Measurements from ENCODE around the gene ESRRB. TPM values are rescaled to one million over a fixed set of nuclear protein-coding genes. Genes with fewer than 3 reads are reported as not detected.
A peak's percentile ranks its signal among the peaks of the same experiment; 100 is the strongest.

Gene ESRRB
- total RNA-seq, 1 donor from 2014 or later = not detected

- DNase-seq (ENCODE audit: low read depth in 2 of 2) = peak; percentile 11 to 56
Measured at GRCh38 chr14:76352639-76353281, 23.2 kb upstream of the ESRRB start.

GRCh38 chr14:76354310-76354709 lies 21.6 kb upstream of the ESRRB start:
- no peak for DNase-seq (ENCODE audit: low read depth in 2 of 2)

GRCh38 chr14:76355771-76356170 lies 20.2 kb upstream of the ESRRB start:
- DNase-seq (ENCODE audit: low read depth in 2 of 2) = no peak

GRCh38 chr14:76371066-76371465 lies 4.9 kb upstream of the ESRRB start:
- DNase-seq (ENCODE audit: low read depth in 2 of 2) = no peak

- no peak for DNase-seq (ENCODE audit: low read depth in 2 of 2)
Measured at GRCh38 chr14:76373456-76373855, 2.5 kb upstream of the ESRRB start.

- DNase-seq (ENCODE audit: low read depth in 2 of 2) = no peak
Measured at GRCh38 chr14:76375484-76375883, 453 bp upstream of the ESRRB start.

GRCh38 chr14:76376409-76376877 lies 506 bp downstream of the ESRRB start:
- no peak for DNase-seq (ENCODE audit: low read depth in 2 of 2)

GRCh38 chr14:76376878-76377734 lies 1.2 kb downstream of the ESRRB start:
- no peak for DNase-seq (ENCODE audit: low read depth in 2 of 2)

- DNase-seq (ENCODE audit: low read depth in 2 of 2) = no peak
Measured at GRCh38 chr14:76377735-76378074, 1.8 kb downstream of the ESRRB start.

- DNase-seq (ENCODE audit: low read depth in 2 of 2) = no peak
Measured at GRCh38 chr14:76380991-76381390, 5.1 kb downstream of the ESRRB start.

- DNase-seq (ENCODE audit: low read depth in 2 of 2) = no peak
Measured at GRCh38 chr14:76381817-76382494, 6.0 kb downstream of the ESRRB start.

- DNase-seq (ENCODE audit: low read depth in 2 of 2) = no peak
Measured at GRCh38 chr14:76382495-76382832, 6.5 kb downstream of the ESRRB start.

GRCh38 chr14:76385435-76385834 lies 9.5 kb downstream of the ESRRB start:
- DNase-seq (ENCODE audit: low read depth in 2 of 2) = no peak

- DNase-seq (ENCODE audit: low read depth in 2 of 2) = peak; percentile 30 to 67
Measured at GRCh38 chr14:76386944-76387782, 11.2 kb downstream of the ESRRB start.

GRCh38 chr14:76389841-76390240 lies 13.9 kb downstream of the ESRRB start:
- no peak for DNase-seq (ENCODE audit: low read depth in 2 of 2)

- no peak for DNase-seq (ENCODE audit: low read depth in 2 of 2)
Measured at GRCh38 chr14:76390621-76391020, 14.7 kb downstream of the ESRRB start.

GRCh38 chr14:76391981-76392690 lies 16.2 kb downstream of the ESRRB start:
- no peak for DNase-seq (ENCODE audit: low read depth in 2 of 2)

- no peak for DNase-seq (ENCODE audit: low read depth in 2 of 2)
Measured at GRCh38 chr14:76394569-76394968, 18.6 kb downstream of the ESRRB start.

- DNase-seq (ENCODE audit: low read depth in 2 of 2) = no peak
Measured at GRCh38 chr14:76395161-76395560, 19.2 kb downstream of the ESRRB start.

GRCh38 chr14:76396714-76397187 lies 20.8 kb downstream of the ESRRB start:
- DNase-seq (ENCODE audit: low read depth in 2 of 2) = no peak

- DNase-seq (ENCODE audit: low read depth in 2 of 2) = no peak
Measured at GRCh38 chr14:76405627-76406026, 29.7 kb downstream of the ESRRB start.

All from dermis microvascular lymphatic vessel endothelial cell (primary cell).